Transverse colon (tissue), 4 donors: ENCODE results near the gene TMEM234. TPM values are rescaled to one million over a fixed set of nuclear protein-coding genes. Genes with fewer than 3 reads are reported as not detected.

Experiments used
- DNase-seq: peaks from one replicate; pipeline ENCODE4 v3.0.0-alpha.2; 2019
- H3K27ac ChIP-seq, 4 donors: fragments of 200-600 bp; sonication (generic); 2 replicates each; pipeline ENCODE4 v1.5.1; 2016 to 2018; ENCODE audit warnings: inconsistent platforms in 4 of 4
- H3K27me3 ChIP-seq: fragments of 200-600 bp; sonication (generic); 2 replicates; pipeline ENCODE4 v1.5.1; 2017; ENCODE audit warnings: inconsistent platforms
- H3K36me3 ChIP-seq, 4 donors: fragments of 200-600 bp; sonication (generic); 2 replicates each; pipeline ENCODE4 v1.5.1; 2017 to 2019; ENCODE audit warnings: inconsistent platforms in 4 of 4
- H3K4me1 ChIP-seq, 4 donors: fragments of 200-600 bp; sonication (generic); 2 replicates each; pipeline ENCODE4 v1.5.1; 2017 to 2020; ENCODE audit warnings: inconsistent platforms in 4 of 4
- H3K4me3 ChIP-seq, 4 donors: fragments of 200-600 bp; sonication (generic); 1 replicate in 1 of 4; 2 replicates in 3 of 4; pipeline versions ENCODE4 v1.5.1 to v1.6.1; 2017 to 2019; ENCODE audit warnings: inconsistent platforms in 4 of 4
- H3K9me3 ChIP-seq, 2 donors: fragments of 200-600 bp; sonication (generic); 2 replicates each; pipeline ENCODE4 v1.5.1; 2017 to 2019; ENCODE audit warnings: inconsistent platforms in 2 of 2
- CTCF ChIP-seq, 5 experiments: fragments of 200-600 bp in 3 of 5; fragments of 450-650 bp in 2 of 5; sonication (generic) in 3 of 5; IDR thresholded peaks; 1 replicate in 2 of 5; 2 replicates in 3 of 5; pipeline ENCODE4 v1.5.1; 2016 to 2017; ENCODE audit warnings: antibody characterized with exemption in 5 of 5, inconsistent platforms in 3 of 5, mild to moderate bottlenecking in 2 of 5, moderate library complexity in 1 of 5
- EP300 ChIP-seq: sonication (generic); formaldehyde crosslinking; IDR thresholded peaks from one replicate; pipeline ENCODE4 v1.6.1; 2017; ENCODE audit warnings: antibody characterized with exemption, low read depth
- POLR2A ChIP-seq: fragments of 450-650 bp; IDR thresholded peaks from one replicate; pipeline ENCODE4 v1.6.1; 2016; ENCODE audit warnings: antibody characterized with exemption, mild to moderate bottlenecking, moderate library complexity
- POLR2AphosphoS5 ChIP-seq, 3 donors: sonication (generic); formaldehyde crosslinking; IDR thresholded peaks; one replicate each; pipeline ENCODE4 v1.6.1; 2016; ENCODE audit warnings: antibody characterized with exemption in 3 of 3
- WGBS, 2 donors: methylation state at CpG; one replicate each; pipeline ENCODE4 v1.1.5; 2018; ENCODE audit warnings: low coverage in 1 of 2; 5-methylcytosine and 5-hydroxymethylcytosine counted together
- in situ Hi-C, 4 donors: fragments of 200-750 bp; cut with MboI; loops; one replicate each; pipeline versions ENCODE4 v1.15.0 to v1.15.1; 2017; ENCODE audit warnings: low sequenced_read_pairs in 3 of 4, low pct_ligation_motif_present in 1 of 4, low pct_unique_long_range_greater_than_20kb in 1 of 4
- intact Hi-C: fragments of 100-400 bp; cut with DNase I; formaldehyde crosslinking; loops from one replicate; pipeline ENCODE4 v1.15.1; 2023; ENCODE audit warnings: low total_unique reads
- total RNA-seq, 4 donors: library from RNA; depleted of rRNA; stranded (reverse); fragments of >200 nt; gene quantifications; one replicate each; pipeline ENCODE4 v1.1.0, GENCODE V29; 2016

The TMEM234 gene
- total RNA-seq, 4 donors from 2014 or later: 16.5 to 166 (median 22.7) TPM

- Histone ChIP-seq H3K27me3 (no peaks in the 10 kb centered on the region), H3K4me1 (peaks cover 0 to 12% (median 10%) of the 10 kb centered on the region in 4 donors), H3K36me3 (peaks cover 0 to 60% (median 29%) of the 10 kb centered on the region in 4 donors), H3K4me3 (no peak overlapping the region), H3K9me3 (no peaks in the 10 kb centered on the region), H3K27ac (no peak overlapping the region)
- no peak for DNase-seq
- TF ChIP-seq EP300: no peak
- TF ChIP-seq CTCF (IDR thresholded peaks at IDR 0.05): no peak
- intact Hi-C loops: no loop called here
- in situ Hi-C loops: no loop called here
- 89% methylated on average over 3 of the region's 3 CpGs; no CpG with 5 or more reads in 1 of the 2 donors for WGBS, 2 donors
These were observed 26.6 kb downstream of the TMEM234 start for GRCh38 chr1:32195531-32195930.

- WGBS, 2 donors: 88 to 100% methylated on average over 1 to 6 of the region's 6 CpGs
- in situ Hi-C loops (no loop called here), intact Hi-C loops (no loop called here)
- Histone ChIP-seq H3K36me3 (peaks cover 0 to 63% (median 34%) of the 10 kb centered on the region in 4 donors), H3K27ac (no peak overlapping the region), H3K4me1 (peaks cover 0 to 10% (median 7%) of the 10 kb centered on the region in 4 donors), H3K27me3 (no peaks in the 10 kb centered on the region), H3K4me3 (no peak overlapping the region), H3K9me3 (no peaks in the 10 kb centered on the region)
- TF ChIP-seq POLR2AphosphoS5 (IDR thresholded peaks at IDR 0.05): no peak
- no peak for TF ChIP-seq POLR2A
- TF ChIP-seq CTCF (IDR thresholded peaks at IDR 0.05): no peak
- no peak for TF ChIP-seq EP300
- no peak for DNase-seq
These were observed 27.2 kb downstream of the TMEM234 start for GRCh38 chr1:32194984-32195383.

- 82% methylated on average over 8 of the region's 8 CpGs; no CpG with 5 or more reads in 1 of the 2 donors for WGBS, 2 donors
- no peak for DNase-seq
- intact Hi-C loops: no loop called here
- Histone ChIP-seq H3K36me3 (peaks cover 0 to 88% (median 51%) of the 10 kb centered on the region in 4 donors), H3K9me3 (no peaks in the 10 kb centered on the region), H3K27ac (no peak overlapping the region), H3K4me3 (no peak overlapping the region), H3K4me1 (no peaks in the 10 kb centered on the region), H3K27me3 (no peaks in the 10 kb centered on the region)
- in situ Hi-C loops: no loop called here
- TF ChIP-seq POLR2AphosphoS5 (IDR thresholded peaks at IDR 0.05): no peak
- TF ChIP-seq POLR2A: no peak
- TF ChIP-seq CTCF (IDR thresholded peaks at IDR 0.05): no peak
- TF ChIP-seq EP300: no peak
These were observed 29.8 kb downstream of the TMEM234 start for GRCh38 chr1:32192220-32192948.

- no peaks in the 10 kb centered on the region for H3K9me3 ChIP-seq
- no peak for TF ChIP-seq POLR2AphosphoS5 (IDR thresholded peaks at IDR 0.05)
- TF ChIP-seq POLR2A: no peak
- no peak for TF ChIP-seq EP300
- TF ChIP-seq CTCF (IDR thresholded peaks at IDR 0.05): no peak
- WGBS, 2 donors: 95 to 100% methylated on average over 1 to 9 of the region's 9 CpGs
- intact Hi-C loops (no loop called here), in situ Hi-C loops (no loop called here)
- H3K27me3 ChIP-seq: no peaks in the 10 kb centered on the region
- DNase-seq: no peak
- no peak overlapping the region for H3K4me3 ChIP-seq
- H3K36me3 ChIP-seq: peaks cover 0 to 73% (median 43%) of the 10 kb centered on the region in 4 donors
- peaks cover 0 to 19% (median 9%) of the 10 kb centered on the region in 4 donors for H3K4me1 ChIP-seq
- no peak overlapping the region for H3K27ac ChIP-seq
These were observed 34.3 kb downstream of the TMEM234 start for GRCh38 chr1:32187850-32188249.
